Esophagus muscularis mucosa (tissue), 4 donors: ENCODE results near the gene CEACAM1. TPM values are rescaled to one million over a fixed set of nuclear protein-coding genes. Genes with fewer than 3 reads are reported as not detected.
A peak's percentile ranks its signal among the peaks of the same experiment; 100 is the strongest.
"Not testable (repeated sequence)": the region's sequence is repeated elsewhere in the genome, so short reads cannot be mapped to it uniquely, and the experiment has no call there.

Source experiments
- DNase-seq: peaks from one replicate; pipeline ENCODE4 v3.0.0-alpha.2; 2017; ENCODE audit errors: extremely low spot score
- H3K27ac ChIP-seq, 4 donors: fragments of 200-600 bp; sonication (generic); replicated peaks in 1 of 4; 1 replicate in 3 of 4; 2 replicates in 1 of 4; pipeline ENCODE4 v1.5.1; 2016 to 2019; ENCODE audit warnings: mild to moderate bottlenecking in 1 of 4
- H3K27me3 ChIP-seq, 4 donors: fragments of 200-600 bp; sonication (generic); one replicate each; pipeline versions ENCODE4 v1.5.1 to v1.6.0; 2016 to 2019
- H3K36me3 ChIP-seq, 4 donors: fragments of 200-600 bp; sonication (generic); one replicate each; pipeline ENCODE4 v1.5.1; 2016 to 2019
- H3K4me1 ChIP-seq, 4 donors: fragments of 200-600 bp; sonication (generic); one replicate each; pipeline ENCODE4 v1.5.1; 2016 to 2019
- H3K4me3 ChIP-seq, 4 donors: fragments of 200-600 bp; sonication (generic); 1 replicate in 2 of 4; 2 replicates in 2 of 4; pipeline ENCODE4 v1.5.1; 2016 to 2019; ENCODE audit warnings: mild to moderate bottlenecking in 4 of 4, moderate library complexity in 1 of 4
- H3K9me3 ChIP-seq, 4 donors: fragments of 200-600 bp; sonication (generic); 1 replicate in 3 of 4; 2 replicates in 1 of 4; pipeline ENCODE4 v1.5.1; 2016 to 2019
- CTCF ChIP-seq, 3 experiments: fragments of 200-600 bp in 2 of 3; fragments of 450-650 bp in 1 of 3; sonication (generic) in 2 of 3; IDR thresholded peaks; one replicate each; pipeline ENCODE4 v1.5.1; 2017 to 2019; ENCODE audit warnings: antibody characterized with exemption in 3 of 3, mild to moderate bottlenecking in 2 of 3, moderate library complexity in 1 of 3
- EP300 ChIP-seq: sonication (generic); formaldehyde crosslinking; IDR thresholded peaks from one replicate; pipeline ENCODE4 v1.6.1; 2017; ENCODE audit warnings: antibody characterized with exemption
- POLR2A ChIP-seq: fragments of 450-650 bp; IDR thresholded peaks from one replicate; pipeline ENCODE4 v1.6.1; 2017; ENCODE audit warnings: antibody characterized with exemption, moderate library complexity, mild to moderate bottlenecking, low read depth
- POLR2AphosphoS5 ChIP-seq, 2 donors: sonication (generic); formaldehyde crosslinking; IDR thresholded peaks; one replicate each; pipeline ENCODE4 v1.6.1; 2017; ENCODE audit warnings: antibody characterized with exemption in 2 of 2
- WGBS: methylation state at CpG from one replicate; pipeline ENCODE4 v1.1.5; 2018; 5-methylcytosine and 5-hydroxymethylcytosine counted together
- intact Hi-C: fragments of 100-400 bp; cut with DNase I; formaldehyde crosslinking; loops from one replicate; pipeline ENCODE4 v1.15.1; 2023
- total RNA-seq, 4 donors: library from RNA; depleted of rRNA; stranded (reverse); fragments of >200 nt; gene quantifications; one replicate each; pipeline versions ENCODE4 v1.1.0 to v1.2.1, GENCODE V29; 2016

The CEACAM1 gene
- total RNA-seq, 4 donors from 2014 or later, result 1.2 to 3.1 (median 1.7) TPM

GRCh38 chr19:42508892-42509444, 19.3 kb downstream of the CEACAM1 start:
- no peak for DNase-seq
- Histone ChIP-seq H3K4me3 (no peak overlapping the region), H3K9me3 (no peaks in the 10 kb centered on the region), H3K27me3 (no peaks in the 10 kb centered on the region), H3K36me3 (peaks cover 0 to 7% (median 0%) of the 10 kb centered on the region in 4 donors), H3K27ac (no peak overlapping the region), H3K4me1 (no peaks in the 10 kb centered on the region)
- no peak for TF ChIP-seq POLR2A
- no peak for TF ChIP-seq CTCF (IDR thresholded peaks at IDR 0.05)
- TF ChIP-seq EP300, result no peak
- no peak for TF ChIP-seq POLR2AphosphoS5 (IDR thresholded peaks at IDR 0.05)
- intact Hi-C loops, result no loop called here

DNA sequence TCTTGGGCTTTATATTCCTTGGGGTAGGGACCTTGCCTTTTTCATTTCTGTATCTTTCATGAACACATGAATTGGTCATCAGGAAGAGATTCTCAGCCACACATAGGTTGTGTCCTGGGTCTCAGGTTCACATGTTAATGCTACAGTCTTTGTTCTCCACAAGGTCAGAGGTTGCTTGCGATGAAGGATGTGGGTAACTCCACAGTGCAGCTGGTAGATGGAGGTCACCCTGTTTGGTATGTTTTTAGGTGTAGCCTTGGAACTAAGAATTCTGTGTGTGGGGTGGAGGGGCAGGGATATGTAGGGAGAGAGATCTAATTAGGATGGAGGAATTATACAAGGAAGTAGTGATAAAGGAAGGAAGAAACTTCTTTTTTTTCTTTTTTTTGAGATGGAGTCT, 23.2 kb downstream of the CEACAM1 start:
- no peak for TF ChIP-seq POLR2A
- no peak for TF ChIP-seq EP300
- TF ChIP-seq POLR2AphosphoS5 (IDR thresholded peaks at IDR 0.05), result no peak
- no peak for TF ChIP-seq CTCF (IDR thresholded peaks at IDR 0.05)
- H3K9me3 ChIP-seq, result no peaks in the 10 kb centered on the region
- H3K4me3 ChIP-seq, result no peak overlapping the region
- intact Hi-C loops, result no loop called here
- peaks cover 0 to 7% (median 0%) of the 10 kb centered on the region in 4 donors for H3K36me3 ChIP-seq
- WGBS, result 100% methylated on average over 1 of the region's 1 CpG
- DNase-seq, result peak; percentile 24
- no peaks in the 10 kb centered on the region for H3K27me3 ChIP-seq
- H3K27ac ChIP-seq, result no peak overlapping the region
- no peaks in the 10 kb centered on the region for H3K4me1 ChIP-seq

DNA sequence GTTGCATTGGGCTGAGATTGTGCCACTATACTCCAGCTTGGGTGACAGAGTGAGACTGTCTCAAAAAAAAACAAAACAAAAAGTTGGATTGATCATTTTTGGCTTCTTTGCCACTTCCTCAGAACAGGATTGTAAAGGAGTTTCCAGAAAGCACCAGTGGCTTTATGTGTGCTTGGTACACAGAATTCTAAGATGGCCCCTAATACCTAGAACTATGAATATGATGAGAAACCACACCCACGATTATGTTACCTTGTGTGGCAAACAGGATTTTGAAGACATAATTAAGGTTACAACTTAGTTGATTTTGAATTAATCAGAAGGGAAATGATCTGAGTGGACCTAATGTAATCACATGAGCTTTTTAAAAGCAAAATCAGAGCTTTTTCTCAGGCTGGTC, 26.5 kb downstream of the CEACAM1 start:
- Histone ChIP-seq H3K27ac (no peak overlapping the region), H3K36me3 (no peaks in the 10 kb centered on the region), H3K4me1 (peaks cover 0 to 9% (median 2%) of the 10 kb centered on the region in 4 donors), H3K27me3 (no peaks in the 10 kb centered on the region), H3K4me3 (no peak overlapping the region), H3K9me3 (no peaks in the 10 kb centered on the region)
- DNase-seq, result peak; percentile 12
- 82% methylated on average over 1 of the region's 1 CpG for WGBS
- intact Hi-C loops, result no loop called here
- TF ChIP-seq CTCF (IDR thresholded peaks at IDR 0.05) (no peak), POLR2AphosphoS5 (IDR thresholded peaks at IDR 0.05) (no peak), POLR2A (no peak), EP300 (no peak)

- H3K36me3 ChIP-seq, DNase-seq, H3K4me3 ChIP-seq, intact Hi-C loops, H3K4me1 ChIP-seq, H3K9me3 ChIP-seq, H3K27me3 ChIP-seq, H3K27ac ChIP-seq: not testable (repeated sequence)
- 98% methylated on average over 3 of the region's 3 CpGs for WGBS
These were observed 27.0 kb downstream of the CEACAM1 start for GRCh38 chr19:42501243-42501642.

- H3K9me3 ChIP-seq, result no peaks in the 10 kb centered on the region
- H3K27ac ChIP-seq, result peak overlapping the region in 1 of 4 donors; percentile 4
- TF ChIP-seq EP300, result no peak
- no peak for TF ChIP-seq POLR2A
- TF ChIP-seq CTCF (IDR thresholded peaks at IDR 0.05), result no peak
- no peak for TF ChIP-seq POLR2AphosphoS5 (IDR thresholded peaks at IDR 0.05)
- H3K4me1 ChIP-seq, result peaks cover 0 to 9% (median 2%) of the 10 kb centered on the region in 4 donors
- intact Hi-C loops, result no loop called here
- no peak for DNase-seq
- H3K27me3 ChIP-seq, result no peaks in the 10 kb centered on the region
- no peak overlapping the region for H3K4me3 ChIP-seq
- H3K36me3 ChIP-seq, result no peaks in the 10 kb centered on the region
- 72% methylated on average over 3 of the region's 3 CpGs for WGBS
These were observed 30.0 kb downstream of the CEACAM1 start for GRCh38 chr19:42498169-42498757.
